Kidney (tissue), 14 donors: ENCODE measurements around the gene GIMAP6. TPM values are rescaled to one million over a fixed set of nuclear protein-coding genes. Genes with fewer than 3 reads are reported as not detected.

Experiments used
- DNase-seq, 5 donors: peaks; one replicate each; pipeline ENCODE4 v3.0.0-alpha.2; 2013 to 2020
- FAIRE-seq: peaks from 2 replicates; lab custom pipeline; 2012; peaks lifted over from hg19 to GRCh38; lab: Jason Lieb, UNC
- H3K27ac ChIP-seq, 2 donors: one replicate each; pipeline ENCODE4 v1.7.0; 2013; ENCODE audit warnings: low read depth in 2 of 2, low read length in 2 of 2, inconsistent platforms in 1 of 2
- H3K27me3 ChIP-seq: one replicate; pipeline ENCODE4 v1.7.1; 2013; ENCODE audit warnings: low read length, inconsistent platforms; ENCODE audit not compliant: control insufficient read depth, insufficient read depth
- H3K36me3 ChIP-seq, 3 donors: one replicate each; pipeline versions ENCODE4 v1.7.0 to v1.7.1; 2013; ENCODE audit warnings: low read length in 3 of 3, control low read depth in 1 of 3, inconsistent platforms in 1 of 3; ENCODE audit not compliant: insufficient read depth in 3 of 3, control insufficient read depth in 2 of 3
- H3K4me1 ChIP-seq, 3 donors: one replicate each; pipeline versions ENCODE4 v1.7.0 to v1.7.1; 2013; ENCODE audit warnings: low read length in 3 of 3, inconsistent platforms in 1 of 3, low read depth in 1 of 3; ENCODE audit not compliant: control insufficient read depth in 2 of 3, insufficient read depth in 2 of 3
- H3K4me3 ChIP-seq, 3 donors: one replicate each; pipeline versions ENCODE4 v1.7.0 to v1.8.1; 2013; ENCODE audit warnings: low read length in 3 of 3, control low read depth in 1 of 3, inconsistent platforms in 1 of 3
- H3K9ac ChIP-seq, 3 donors: one replicate each; pipeline versions ENCODE4 v1.7.0 to v1.7.1; 2013; ENCODE audit warnings: low read length in 3 of 3, control low read depth in 1 of 3, inconsistent platforms in 1 of 3
- H3K9me3 ChIP-seq, 3 donors: one replicate each; pipeline versions ENCODE4 v1.7.0 to v1.7.1; 2013; ENCODE audit warnings: low read length in 3 of 3, control low read depth in 1 of 3, inconsistent platforms in 1 of 3; ENCODE audit not compliant: control insufficient read depth in 2 of 3, insufficient read depth in 1 of 3
- CTCF ChIP-seq: IDR thresholded peaks from 3 replicates; pipeline ENCODE4 v1.5.1; 2012; ENCODE audit warnings: mild to moderate bottlenecking, moderate library complexity, borderline replicate concordance; ENCODE audit not compliant: insufficient read depth; ENCODE audit errors: extremely low read depth
- intact Hi-C: fragments of 100-400 bp; cut with DNase I; formaldehyde crosslinking; loops from one replicate; pipeline ENCODE4 v1.11.1; 2022
- polyA plus RNA-seq: library from polyadenylated mRNA; stranded (reverse); fragments of 350-450 nt; fragmentation: Illumina TruSeq; extraction: RNeasy Lipid Tissue Mini Kit (QIAGEN cat#74804); gene quantifications from one replicate; pipeline ENCODE4 v1.2.3, GENCODE V29; 2014; ENCODE audit warnings: low read depth, low replicate concordance; ENCODE audit not compliant: insufficient read depth
- total RNA-seq: library from RNA; stranded (reverse); fragmentation: NEBNext Ultra II Directional; extraction: Animal tissue kit (Norgen Biotek cat#: 25700); gene quantifications from one replicate; pipeline ENCODE4 v1.2.1, GENCODE V29; 2021
- donor health status: control.
- donor health status: control.
- donor health status: control.
- donor health status: control.
- donor health status: control.
- donor health status: DM: yes; HTN: yes; CAD: no.
- donor health status: Normal renal cell carcinoma (clear cell type).

Gene GIMAP6
- total and polyA plus RNA-seq, 2 donors from 2014 or later, result 14.3 to 48.7 TPM

- no peak for TF ChIP-seq CTCF
- no peak for DNase-seq
- FAIRE-seq, result no peak
These were observed 23.9 kb upstream of the GIMAP6 start for GRCh38 chr7:150656047-150656446.

GRCh38 chr7:150654692-150655091 lies 22.5 kb upstream of the GIMAP6 start:
- FAIRE-seq, result no peak
- no peak overlapping the region for H3K9ac ChIP-seq
- no peak overlapping the region for H3K4me3 ChIP-seq
- H3K27me3 ChIP-seq, result no peaks in the 10 kb centered on the region
- H3K9me3 ChIP-seq, result peaks cover 0 to 2% (median 0%) of the 10 kb centered on the region in 3 donors
- DNase-seq, result no peak
- TF ChIP-seq CTCF, result no peak
- intact Hi-C loops, result no loop called here
- no peak overlapping the region for H3K27ac ChIP-seq
- H3K36me3 ChIP-seq, result no peaks in the 10 kb centered on the region
- no peaks in the 10 kb centered on the region for H3K4me1 ChIP-seq

More at GRCh38 chr7:150656047-150656446, 23.9 kb upstream of the GIMAP6 start:
- Histone ChIP-seq H3K9ac (no peak overlapping the region), H3K4me1 (no peaks in the 10 kb centered on the region), H3K27ac (no peak overlapping the region), H3K36me3 (no peaks in the 10 kb centered on the region), H3K4me3 (no peak overlapping the region), H3K27me3 (no peaks in the 10 kb centered on the region), H3K9me3 (peaks cover 0 to 2% (median 0%) of the 10 kb centered on the region in 3 donors)
- intact Hi-C loops, result no loop called here

GRCh38 chr7:150649080-150649385 lies 16.8 kb upstream of the GIMAP6 start:
- no peak for FAIRE-seq
- H3K4me3 ChIP-seq, result no peak overlapping the region

More at GRCh38 chr7:150649080-150649385, 16.8 kb upstream of the GIMAP6 start:
- Histone ChIP-seq H3K4me1 (no peaks in the 10 kb centered on the region), H3K9me3 (no peaks in the 10 kb centered on the region), H3K27ac (no peak overlapping the region), H3K27me3 (no peaks in the 10 kb centered on the region), H3K36me3 (no peaks in the 10 kb centered on the region), H3K9ac (no peak overlapping the region)
- no peak for TF ChIP-seq CTCF
- DNase-seq, result no peak
- intact Hi-C loops, result no loop called here
